G401 (cell line): ENCODE data around the gene HHIPL1. TPM values are rescaled to one million over a fixed set of nuclear protein-coding genes. Genes with fewer than 3 reads are reported as not detected.
"Not testable (repeated sequence)": the region's sequence is repeated elsewhere in the genome, so short reads cannot be mapped to it uniquely, and the experiment has no call there.

Experiments
- DNase-seq: peaks from one replicate; pipeline ENCODE4 v3.0.0-alpha.2; 2015; ENCODE audit warnings: low spot score
- in situ Hi-C: cut with HindIII; loops from 2 replicates; pipeline ENCODE4 v1.10.0; 2016; ENCODE audit warnings: low sequenced_read_pairs, mixed read lengths
- total RNA-seq: library from RNA; depleted of rRNA; stranded (reverse); fragments of >200 nt; shearing (Covaris generic); gene quantifications from 2 replicates; pipeline ENCODE4 v1.2.3, GENCODE V29; 2014

HHIPL1 gene
- total RNA-seq, 1 experiment from 2014 or later: 0.20 TPM

- no peak for DNase-seq
- in situ Hi-C loops: no loop called here
Observed at GRCh38 chr14:99630202-99630601, 14.7 kb upstream of the HHIPL1 start.

- DNase-seq: no peak
- in situ Hi-C loops: no loop called here
Observed at GRCh38 chr14:99632410-99633035, 12.4 kb upstream of the HHIPL1 start.

GRCh38 chr14:99633141-99633540 lies 11.8 kb upstream of the HHIPL1 start:
- in situ Hi-C loops: no loop called here

GRCh38 chr14:99633918-99634317 lies 11.0 kb upstream of the HHIPL1 start:
- no peak for DNase-seq
- in situ Hi-C loops: no loop called here

More at GRCh38 chr14:99633141-99633540, 11.8 kb upstream of the HHIPL1 start:
- DNase-seq: no peak

GRCh38 chr14:99634443-99634842 lies 10.5 kb upstream of the HHIPL1 start:
- in situ Hi-C loops: no loop called here
- DNase-seq: no peak

GRCh38 chr14:99635116-99635515 lies 9.8 kb upstream of the HHIPL1 start:
- in situ Hi-C loops: no loop called here
- DNase-seq: no peak

GRCh38 chr14:99636487-99636886 lies 8.4 kb upstream of the HHIPL1 start:
- in situ Hi-C loops: no loop called here
- DNase-seq: no peak

GRCh38 chr14:99637624-99638023 lies 7.3 kb upstream of the HHIPL1 start:
- in situ Hi-C loops: no loop called here
- no peak for DNase-seq

GRCh38 chr14:99642771-99643170 lies 2.2 kb upstream of the HHIPL1 start:
- DNase-seq, in situ Hi-C loops: not testable (repeated sequence)

GRCh38 chr14:99643343-99643742 lies 1.6 kb upstream of the HHIPL1 start:
- in situ Hi-C loops: no loop called here
- DNase-seq: no peak

- DNase-seq: no peak
- in situ Hi-C loops: no loop called here
Observed at GRCh38 chr14:99644035-99644587, 818 bp upstream of the HHIPL1 start.

- in situ Hi-C loops: no loop called here
- no peak for DNase-seq
Observed at GRCh38 chr14:99645545-99646505, 896 bp downstream of the HHIPL1 start.

- in situ Hi-C loops: no loop called here
- DNase-seq: no peak
Observed at GRCh38 chr14:99647411-99647810, 2.5 kb downstream of the HHIPL1 start.

GRCh38 chr14:99648027-99648784 lies 3.3 kb downstream of the HHIPL1 start:
- DNase-seq: no peak
- in situ Hi-C loops: no loop called here

- in situ Hi-C loops: no loop called here
- DNase-seq: no peak
Observed at GRCh38 chr14:99649219-99649618, 4.3 kb downstream of the HHIPL1 start.

- no peak for DNase-seq
- in situ Hi-C loops: no loop called here
Observed at GRCh38 chr14:99649643-99650042, 4.7 kb downstream of the HHIPL1 start.

GRCh38 chr14:99650189-99650588 lies 5.3 kb downstream of the HHIPL1 start:
- DNase-seq: no peak
- in situ Hi-C loops: no loop called here

- no peak for DNase-seq
- in situ Hi-C loops: no loop called here
Observed at GRCh38 chr14:99651953-99652746, 7.2 kb downstream of the HHIPL1 start.
